NCI-H1105 treated with DMSO at 0.1 percent for 48 hours (cell line): Measurements from ENCODE around the gene EVPL.
"Not testable (repeated sequence)": the region's sequence is repeated elsewhere in the genome, so short reads cannot be mapped to it uniquely, and the experiment has no call there.

Experiments used
- DNase-seq: peaks from one replicate; lab custom pipeline; 2025; lab: John Stamatoyannopoulos, UW

EVPL gene

DNA sequence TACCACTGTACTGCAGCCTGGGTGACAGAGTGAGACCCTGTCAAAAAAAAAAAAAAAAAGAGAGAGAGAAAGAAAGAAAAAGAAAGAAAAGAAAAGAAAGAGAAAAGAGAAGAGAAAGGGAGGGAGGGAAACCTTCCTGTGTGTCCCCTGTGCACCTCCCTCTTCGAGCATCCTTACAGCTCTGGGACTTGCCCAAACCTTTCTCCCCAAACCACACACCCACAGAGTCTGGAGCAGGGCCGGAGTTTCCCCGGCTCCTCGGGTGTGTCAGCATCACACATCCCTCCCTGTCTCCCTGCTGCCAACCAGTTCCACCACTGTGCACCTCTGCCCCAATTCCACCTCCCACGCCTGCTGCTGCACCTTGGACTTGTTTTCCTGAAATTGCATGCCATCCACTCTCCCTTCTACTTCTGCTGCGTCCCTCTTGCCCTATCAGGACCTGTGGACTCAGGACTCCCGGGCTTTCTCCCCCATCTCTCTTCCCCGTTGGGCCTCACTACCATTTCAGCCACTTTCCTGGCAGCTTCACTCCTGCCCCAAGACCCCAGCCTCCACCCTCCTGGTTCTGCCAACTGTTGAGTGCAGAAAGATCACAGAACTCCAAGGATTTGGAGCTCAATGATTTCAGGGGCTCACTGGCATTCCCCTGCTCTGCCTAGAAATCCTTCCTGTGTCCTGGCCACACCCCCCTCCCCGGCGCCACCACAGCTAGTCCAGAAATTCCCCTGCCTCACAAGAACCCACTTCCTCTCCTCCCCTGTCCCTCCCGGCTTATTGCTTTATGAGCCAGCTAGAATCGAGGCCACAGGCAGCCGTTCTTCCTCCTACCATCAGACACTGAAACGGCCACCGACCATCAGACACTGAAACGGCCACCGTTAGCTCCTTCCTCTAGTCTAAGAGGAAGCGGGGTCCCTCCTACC is 30.2 kb downstream of the EVPL start:
- no peak for DNase-seq

DNA sequence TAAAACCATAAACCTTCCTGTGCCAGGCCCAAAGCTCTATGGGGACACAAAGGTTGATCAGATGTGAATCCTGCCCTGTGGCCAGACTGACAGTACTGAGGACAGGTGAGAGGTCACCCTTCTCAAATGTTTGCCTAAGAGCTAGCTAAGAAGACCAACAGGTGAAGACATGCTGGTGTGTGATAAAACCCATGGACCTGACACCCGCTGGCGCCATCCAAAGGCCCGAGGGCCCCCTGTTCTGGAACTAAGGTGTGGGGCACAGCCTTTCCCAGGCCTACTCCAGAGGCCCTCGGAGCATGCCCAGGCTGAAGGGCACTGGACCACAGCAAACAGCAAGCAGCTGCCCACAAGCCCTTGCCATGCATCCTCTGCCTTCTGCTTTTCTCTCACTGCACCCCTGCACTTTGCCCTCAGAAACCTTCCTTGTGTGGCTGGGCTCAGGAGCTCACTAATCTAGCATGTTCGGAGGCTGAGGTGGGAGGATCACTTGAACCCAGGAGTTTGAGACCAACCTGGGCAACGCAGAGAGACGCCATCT is 31.7 kb downstream of the EVPL start:
- DNase-seq = no peak

DNA sequence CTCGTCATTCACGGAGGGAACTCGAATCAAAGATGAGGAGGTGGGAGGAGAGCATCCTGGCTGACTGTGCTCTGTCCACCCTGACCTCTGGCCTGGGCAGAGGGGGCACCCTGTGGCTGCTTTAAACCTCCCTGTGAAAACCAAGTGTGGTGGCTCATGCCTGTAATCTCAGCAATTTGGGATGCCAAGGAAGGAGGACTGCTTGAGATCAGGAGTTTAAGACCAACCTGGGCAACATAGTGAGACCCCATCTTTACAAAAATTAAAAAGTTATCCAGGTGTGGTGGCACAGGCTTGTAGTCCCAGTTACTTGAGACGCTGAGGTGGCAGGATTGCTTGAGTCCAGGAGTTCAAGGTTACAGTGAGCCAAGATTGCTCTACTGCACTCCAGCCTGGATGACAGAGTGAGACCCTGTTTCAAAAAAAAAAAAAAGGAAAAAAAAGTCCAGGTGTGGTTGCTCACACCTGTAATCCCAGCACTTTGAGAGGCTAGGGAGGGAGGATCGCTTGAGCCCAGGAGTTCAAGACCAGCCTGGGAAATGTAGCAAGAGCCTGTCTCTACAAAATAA is 32.2 kb downstream of the EVPL start:
- DNase-seq = no peak

DNA sequence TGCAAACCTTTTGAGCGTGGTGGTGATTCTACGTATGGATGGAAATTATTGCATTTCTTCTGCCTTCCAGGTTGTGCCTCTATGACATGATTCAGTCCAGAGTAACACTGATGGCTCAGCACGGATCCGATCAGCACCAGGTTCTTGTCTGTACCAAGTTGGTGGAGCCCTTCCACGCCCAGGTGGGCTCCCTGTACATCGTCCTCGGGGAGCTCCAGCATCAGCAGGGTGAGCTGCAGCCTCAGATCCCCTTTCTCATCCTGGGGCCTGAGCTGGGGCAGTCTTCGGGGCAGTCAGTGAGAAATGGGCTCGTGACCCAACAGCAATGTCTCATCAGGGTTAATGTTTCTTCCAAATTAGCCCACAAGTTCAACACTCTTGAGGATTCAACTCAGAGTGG is 35.7 kb downstream of the EVPL start:
- no peak for DNase-seq

DNA sequence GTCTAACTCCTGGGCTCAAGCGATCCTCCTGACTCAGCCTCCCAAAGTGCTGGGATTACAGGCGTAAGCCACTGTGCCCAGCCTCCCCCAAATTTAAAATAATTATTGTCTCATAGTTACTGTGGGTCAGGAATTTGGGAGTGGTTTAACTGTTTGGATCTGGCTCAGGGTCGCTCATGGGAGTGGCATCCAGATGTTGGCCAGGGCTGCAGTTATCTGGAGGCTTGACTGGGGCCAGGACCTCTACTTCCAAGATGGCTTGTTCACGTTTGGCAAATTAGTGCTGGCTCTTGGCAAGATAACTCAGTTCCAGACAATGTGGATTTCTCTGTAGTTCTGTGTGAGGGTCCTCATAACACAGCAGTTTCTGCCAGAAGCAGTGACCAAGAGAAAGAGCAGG is 40.1 kb downstream of the EVPL start:
- DNase-seq = no peak

DNA sequence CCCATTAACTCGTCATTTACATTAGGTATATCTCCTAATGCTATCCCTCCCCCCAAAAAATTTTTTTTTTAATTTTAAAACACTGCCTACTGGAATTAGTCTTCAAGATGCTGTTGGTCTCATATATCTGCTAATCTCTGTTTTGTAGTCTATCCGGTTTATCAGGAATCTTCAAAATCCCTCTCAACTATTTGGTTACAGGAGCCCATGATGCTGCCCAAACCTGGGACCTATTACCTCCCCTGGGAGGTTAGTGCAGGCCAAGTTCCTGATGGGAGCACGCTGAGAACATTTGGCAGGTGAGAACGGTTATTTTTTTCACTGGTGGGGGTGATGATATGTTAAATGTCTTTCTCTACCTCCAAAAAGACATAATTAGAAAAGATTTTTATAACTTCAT is 41.1 kb downstream of the EVPL start:
- DNase-seq = no peak

DNA sequence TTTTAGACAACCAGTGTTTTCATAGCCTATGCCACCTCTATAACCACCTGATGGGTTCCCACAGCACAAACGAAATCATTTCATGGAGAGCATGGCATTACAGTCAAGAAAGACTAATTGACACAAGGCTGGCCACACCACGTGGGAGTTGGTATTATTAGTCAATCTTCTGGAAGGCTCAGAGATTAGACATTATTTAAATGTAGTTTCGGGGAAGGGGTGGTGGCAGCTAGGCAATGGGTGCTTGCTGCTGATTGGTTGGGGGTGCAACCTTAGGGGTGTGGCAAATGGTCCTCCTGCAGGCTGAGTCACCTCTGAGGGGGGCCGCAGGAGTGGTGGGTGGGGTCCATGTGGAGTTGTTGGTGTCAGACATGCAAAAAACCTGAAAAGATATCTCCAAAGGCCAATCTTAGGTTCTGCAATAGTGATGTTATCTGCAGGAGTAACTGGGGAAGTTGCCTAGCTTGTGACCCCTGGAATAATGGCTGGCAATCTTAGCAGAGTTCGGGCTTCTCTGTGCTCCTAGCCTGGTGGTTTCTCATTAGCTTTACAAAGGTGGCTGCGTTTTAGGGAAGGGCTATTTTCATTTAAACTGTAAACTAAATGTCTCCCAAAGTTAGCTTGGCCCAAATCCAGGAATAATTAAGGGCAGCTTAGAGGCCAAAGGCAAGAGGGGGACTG is 43.5 kb downstream of the EVPL start:
- DNase-seq = no peak

DNA sequence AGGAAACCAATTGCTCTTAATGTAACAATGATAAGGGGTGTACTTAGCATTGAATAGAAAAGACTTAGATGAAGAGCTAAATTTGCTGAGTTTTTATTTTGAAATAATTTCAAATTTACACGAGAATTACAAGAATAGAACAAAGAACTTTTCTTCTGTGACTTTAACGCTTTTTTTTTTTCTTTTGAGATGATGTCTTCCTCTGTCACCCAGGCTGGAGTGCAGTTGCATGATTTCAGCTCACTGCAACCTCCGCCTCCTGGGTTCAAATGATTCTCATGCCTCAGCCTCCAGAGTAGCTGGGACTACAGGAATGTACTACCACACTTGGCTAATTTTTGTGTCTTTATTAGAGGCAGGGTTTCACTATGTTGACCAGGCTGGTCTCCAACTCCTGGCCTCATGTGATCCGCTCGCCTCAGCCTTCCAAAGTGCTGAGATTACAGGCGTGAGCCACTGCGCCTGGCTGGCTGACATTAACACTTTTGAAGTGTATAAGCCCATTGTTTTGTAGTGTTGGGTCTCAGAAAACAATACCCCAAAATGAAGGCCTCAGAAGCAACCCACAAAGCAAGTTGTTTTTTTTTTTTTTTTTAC is 46.0 kb downstream of the EVPL start:
- DNase-seq = no peak

DNA sequence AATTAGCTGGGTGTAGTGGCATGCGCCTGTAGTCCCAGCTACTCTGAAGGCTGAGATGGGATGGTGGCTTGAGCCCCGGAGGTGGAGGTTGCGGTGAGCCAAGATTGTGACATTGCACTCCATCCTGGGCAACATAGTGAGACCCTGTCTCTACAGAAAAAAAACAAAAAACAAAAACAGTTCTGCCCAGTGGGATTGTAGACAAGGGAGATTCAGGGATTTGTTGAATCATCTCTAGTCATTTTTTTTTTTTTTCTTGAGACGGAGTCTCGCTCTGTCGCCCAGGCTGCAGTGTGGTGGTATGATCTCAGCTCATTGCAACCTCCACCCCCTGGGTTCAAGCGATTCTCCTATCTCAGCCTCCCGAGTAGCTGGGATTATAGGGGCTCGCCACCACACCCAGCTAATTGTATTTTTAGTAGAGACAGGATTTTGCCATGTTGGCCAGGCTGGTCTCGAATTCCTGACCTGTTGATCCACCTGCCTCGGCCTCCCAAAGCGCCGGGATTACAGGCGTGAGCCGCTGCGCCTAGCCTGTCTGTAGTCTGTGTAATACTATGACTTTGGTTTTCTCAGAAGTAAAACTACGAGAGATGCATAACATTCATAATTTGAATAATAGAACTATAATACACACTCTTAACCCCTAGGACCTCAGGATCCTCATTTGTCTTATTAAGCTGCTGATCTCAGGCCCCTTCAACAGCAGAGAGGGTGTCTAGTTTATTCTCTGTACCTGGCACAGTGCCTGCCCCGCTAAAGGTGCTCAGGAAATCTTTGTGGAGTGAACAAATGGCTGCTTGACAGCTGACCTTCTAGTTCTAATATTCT is 46.7 kb downstream of the EVPL start:
- no peak for DNase-seq

DNA sequence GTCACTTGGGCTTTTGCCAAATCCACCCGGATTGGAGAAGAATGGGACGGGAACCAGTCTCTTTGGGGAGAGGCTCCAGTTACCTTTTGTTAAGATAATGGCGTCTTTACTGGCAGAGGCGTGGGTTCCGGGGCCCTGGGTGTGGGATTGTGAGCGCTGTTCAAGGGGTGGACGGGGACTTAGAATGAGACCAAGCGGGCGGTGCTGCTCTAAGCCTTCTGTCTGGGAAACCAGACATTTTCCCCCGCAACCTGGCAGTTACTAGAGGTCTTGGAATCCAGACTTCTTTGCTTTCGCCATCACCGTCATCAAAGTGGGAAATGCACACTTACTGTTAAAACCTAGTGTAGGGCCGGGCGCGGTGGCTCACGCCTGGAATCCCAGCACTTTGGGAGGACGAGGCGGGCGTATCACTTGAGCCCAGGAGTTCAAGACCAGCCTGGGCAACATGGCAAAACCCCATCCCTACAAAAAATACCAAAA is 47.4 kb downstream of the EVPL start:
- no peak for DNase-seq

DNA sequence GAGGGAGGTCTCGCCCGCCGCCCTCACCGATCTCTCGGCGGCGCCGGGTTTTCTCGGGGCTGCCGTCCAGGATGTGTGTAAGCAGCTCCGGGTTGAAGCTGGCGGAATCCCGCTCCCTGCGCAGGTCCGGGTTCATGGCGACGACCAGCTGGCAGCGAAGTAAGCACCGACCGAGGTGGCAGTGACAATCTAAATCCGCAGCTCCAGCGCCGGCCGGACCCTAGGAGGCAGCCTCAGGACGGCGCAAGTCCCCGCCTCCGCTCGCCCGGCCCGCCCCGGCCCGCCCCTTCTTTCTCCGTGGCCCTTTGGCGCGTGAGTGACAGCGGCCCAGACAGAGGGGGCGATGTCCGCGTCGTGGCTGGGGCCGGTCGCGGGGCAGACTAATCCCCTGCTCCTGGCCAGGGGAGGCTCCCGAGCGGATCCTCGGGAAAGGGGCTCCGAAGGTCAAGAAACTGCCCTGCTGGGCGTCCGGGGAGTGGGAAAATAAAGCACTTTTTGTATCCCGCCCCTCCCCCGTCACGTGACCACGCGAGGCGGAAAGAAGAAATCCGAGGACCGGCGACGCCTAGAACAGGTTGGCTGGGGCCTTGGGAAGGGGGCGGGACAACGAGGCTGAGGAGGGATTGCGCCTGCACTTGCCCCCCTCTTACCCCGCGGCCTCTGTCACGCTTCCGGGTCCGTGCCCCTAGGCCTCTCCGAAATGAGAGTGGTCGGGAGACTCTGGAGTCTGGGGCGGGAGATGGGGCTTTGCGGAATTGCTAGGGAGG is 48.0 kb downstream of the EVPL start, which contains the start of the genes ACOX1 and TEN1:
Gene ACOX1 (minus strand): TSS at position 229 of the 767 bp plus-strand sequence. CDS start 93 bp downstream, at position 136.
Gene TEN1 (plus strand): TSS at position 303 of the 767 bp plus-strand sequence. CDS start 6,953 bp downstream, outside the sequence.
- peak; percentile 95 for DNase-seq

DNA sequence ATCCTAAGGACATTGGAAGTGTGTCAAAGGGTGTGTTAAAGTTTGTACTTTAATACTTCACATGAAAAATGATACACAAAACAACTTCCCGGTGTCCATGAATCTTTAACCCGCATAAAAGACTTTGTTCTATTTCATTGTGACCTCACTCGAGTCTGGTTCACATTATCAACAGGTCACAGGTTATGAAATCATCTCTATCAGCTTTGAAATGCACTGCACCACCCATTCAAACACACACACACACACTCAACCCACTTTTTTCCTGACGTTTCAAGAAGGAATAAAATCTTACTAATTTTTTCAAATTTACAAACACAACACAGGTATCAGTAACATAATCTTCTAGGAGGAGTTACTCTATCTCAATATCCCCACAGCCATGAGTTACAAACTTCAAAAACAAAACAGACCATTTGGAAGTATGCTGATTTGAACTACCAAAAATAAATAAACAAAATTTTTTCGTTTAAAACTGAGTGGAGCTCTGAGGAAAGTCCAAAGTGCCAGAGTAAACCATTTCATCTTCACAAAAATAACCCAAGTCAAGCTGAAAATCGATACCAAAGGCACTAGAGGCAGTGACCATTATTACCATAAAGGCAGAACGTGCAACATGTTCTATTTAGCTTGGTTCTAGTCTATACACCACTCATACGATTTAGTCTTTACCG is 50.8 kb downstream of the EVPL start:
- no peak for DNase-seq

DNA sequence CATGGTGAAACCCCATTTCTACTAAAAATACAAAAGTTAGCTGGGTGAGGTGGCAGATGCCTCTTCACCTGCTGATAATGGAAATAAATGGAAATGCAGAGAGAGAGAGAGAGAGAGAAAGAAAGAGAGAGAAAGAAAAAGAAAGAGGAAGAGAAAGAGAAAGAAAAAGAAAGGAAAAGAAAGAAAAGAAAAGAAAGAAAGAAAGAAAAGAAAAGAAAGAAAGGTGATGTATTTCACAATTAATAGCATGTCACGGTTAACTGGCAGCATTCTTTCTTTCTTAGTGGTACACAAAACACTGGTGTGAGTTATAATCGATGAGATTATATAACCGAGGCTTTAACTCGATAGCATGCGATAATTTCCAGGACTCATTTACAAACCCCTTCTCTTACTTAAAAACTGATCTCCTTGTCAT is 51.3 kb downstream of the EVPL start:
- no peak for DNase-seq

DNA sequence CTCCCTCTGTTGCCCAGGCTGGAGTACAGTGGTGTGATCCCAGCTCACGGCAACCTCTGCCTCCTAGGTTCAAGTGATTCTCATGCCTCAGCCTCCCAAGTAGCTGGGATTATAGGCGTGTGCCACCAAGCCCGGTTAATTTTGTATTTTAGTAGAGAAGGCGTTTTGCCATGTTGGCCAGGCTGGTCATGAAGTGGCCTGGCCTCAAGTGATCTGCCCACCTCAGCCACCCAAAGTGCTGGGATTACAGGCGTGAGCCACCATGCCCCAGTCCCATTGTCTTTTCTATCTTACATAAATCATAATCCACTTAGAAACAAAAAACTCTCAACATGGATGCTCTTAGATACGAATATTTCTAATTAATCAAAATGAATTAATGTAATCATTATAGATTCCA is 51.9 kb downstream of the EVPL start:
- DNase-seq = not testable (repeated sequence)

DNA sequence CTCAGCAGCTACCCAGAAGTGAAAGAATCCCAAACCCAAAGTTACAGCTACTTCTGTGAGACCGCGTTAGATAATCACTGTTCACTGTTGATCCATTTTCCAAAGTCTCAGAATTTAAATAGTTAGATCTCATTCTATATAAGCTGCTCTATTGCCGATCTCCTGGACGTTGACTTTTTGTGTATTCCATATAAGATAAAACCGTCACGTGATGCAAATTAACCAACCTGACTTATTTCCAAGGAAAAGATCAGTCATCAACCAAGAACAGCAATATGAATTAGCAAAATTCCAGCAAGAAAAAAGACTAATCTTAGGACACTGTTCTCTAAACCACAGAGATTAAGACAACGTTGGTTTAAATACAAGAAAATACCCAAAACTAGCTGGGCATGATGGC is 56.5 kb downstream of the EVPL start:
- no peak for DNase-seq

DNA sequence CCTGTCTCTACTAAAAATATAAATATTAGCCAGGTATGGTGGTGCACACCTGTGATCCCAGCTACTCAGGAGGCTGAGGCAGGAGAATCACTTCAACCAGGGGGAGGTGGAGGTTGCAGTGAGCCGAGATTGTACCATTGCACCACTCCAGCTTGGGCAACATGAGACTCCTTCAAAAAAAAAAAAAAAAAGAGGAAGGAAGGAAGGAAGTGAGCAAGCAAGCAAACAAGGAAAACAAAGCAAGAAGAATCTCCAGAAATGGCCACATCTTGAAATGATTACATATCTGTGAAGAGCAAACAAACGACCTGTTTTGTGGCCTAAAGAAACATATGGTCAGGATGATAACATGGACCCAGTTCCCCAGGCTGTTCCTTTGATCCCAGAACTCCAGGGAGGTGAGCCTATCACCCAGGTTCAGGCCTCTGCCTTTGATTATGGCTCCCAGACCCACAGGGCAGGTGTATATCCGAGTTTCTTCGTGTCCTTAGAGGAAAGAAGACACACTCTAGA is 57.0 kb downstream of the EVPL start:
- DNase-seq = no peak

DNA sequence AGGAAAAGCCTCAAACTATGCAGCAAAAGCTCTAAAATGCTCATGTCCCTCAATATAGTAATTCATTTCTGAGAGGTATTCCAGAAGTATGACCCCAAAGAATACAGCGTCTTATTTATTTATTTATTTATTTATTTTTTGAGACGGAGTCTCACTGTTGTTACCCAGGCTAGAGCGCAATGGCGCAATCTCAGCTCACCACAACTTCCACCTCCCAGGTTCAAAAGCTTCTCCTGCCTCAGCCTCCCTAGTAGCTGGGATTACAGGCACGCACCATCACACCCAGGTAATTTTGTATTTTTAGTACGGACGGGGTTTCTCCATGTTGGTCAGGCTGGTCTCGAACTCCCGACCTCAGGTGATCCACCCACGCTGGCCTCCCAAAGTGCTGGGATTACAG is 58.1 kb downstream of the EVPL start:
- not testable (repeated sequence) for DNase-seq

DNA sequence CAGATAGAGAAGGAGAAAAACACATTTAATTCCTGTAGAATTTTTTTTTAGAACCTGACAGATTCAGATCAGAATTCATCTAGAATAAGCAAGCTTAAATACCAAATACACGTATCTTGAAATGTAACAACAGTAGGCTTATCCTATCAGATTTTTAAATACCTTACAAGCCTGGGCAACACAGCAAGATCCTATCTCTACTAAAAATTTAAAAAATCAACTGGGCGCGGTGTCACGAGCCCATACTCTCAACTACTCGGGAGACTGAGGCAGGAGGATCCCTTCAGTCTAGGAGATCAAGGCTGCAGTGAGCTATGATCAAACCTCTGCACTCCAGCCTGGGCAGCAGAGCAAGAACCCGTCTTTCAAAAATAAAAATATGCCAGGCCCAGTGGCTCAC is 61.6 kb downstream of the EVPL start:
- DNase-seq = no peak

DNA sequence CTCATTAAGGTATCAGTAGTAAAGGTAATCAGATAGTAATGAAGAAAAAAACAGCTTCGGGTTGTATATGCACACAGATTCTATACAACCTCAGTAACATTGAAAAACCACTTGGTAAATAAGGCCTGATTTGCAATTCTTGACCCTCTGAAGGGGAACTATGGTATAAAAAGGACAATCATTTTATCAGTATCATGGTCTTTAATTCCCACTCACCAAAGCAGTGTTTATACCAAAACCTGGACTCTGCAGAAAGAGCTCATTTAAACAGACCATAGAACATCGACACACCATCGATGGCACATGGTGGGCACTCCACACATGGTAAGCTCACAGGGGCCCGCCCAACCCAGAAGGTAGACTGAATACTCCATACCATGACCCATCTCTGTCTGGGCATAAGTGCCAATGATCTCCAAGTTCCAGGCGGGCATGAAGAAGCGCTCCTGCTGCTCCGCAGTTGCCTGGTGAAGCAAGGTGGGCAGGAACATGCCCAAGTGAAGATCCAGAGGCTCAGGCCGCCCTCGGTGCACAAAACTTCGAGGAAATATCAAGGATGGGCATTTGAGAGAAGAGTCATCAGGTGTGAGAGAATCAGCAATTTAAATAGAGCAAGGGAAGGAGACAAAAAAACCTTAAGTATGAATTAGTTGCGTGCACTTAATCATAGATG is 67.1 kb downstream of the EVPL start:
- DNase-seq = no peak
